NCI-H2196 (cell line): ENCODE measurements around the gene SLC38A5.

Experiments
- DNase-seq: peaks from one replicate; lab custom pipeline; 2025; ENCODE audit not compliant: unreplicated experiment; lab: John Stamatoyannopoulos, UW

The SLC38A5 gene

GRCh38 chrX:48492293-48492910, 22.3 kb upstream of the SLC38A5 start:
- DNase-seq = no peak

GRCh38 chrX:48491809-48492208, 21.7 kb upstream of the SLC38A5 start:
- no peak for DNase-seq

GRCh38 chrX:48490661-48491060, 20.6 kb upstream of the SLC38A5 start:
- no peak for DNase-seq

- DNase-seq = no peak
Observed at GRCh38 chrX:48489892-48490291, 19.8 kb upstream of the SLC38A5 start.

GRCh38 chrX:48489296-48489695, 19.2 kb upstream of the SLC38A5 start:
- DNase-seq = no peak

- DNase-seq = no peak
Observed at GRCh38 chrX:48488034-48488433, 18.0 kb upstream of the SLC38A5 start.

- no peak for DNase-seq
Observed at GRCh38 chrX:48487362-48487798, 17.3 kb upstream of the SLC38A5 start.

GRCh38 chrX:48482526-48482925, 12.5 kb upstream of the SLC38A5 start:
- no peak for DNase-seq

GRCh38 chrX:48480583-48480982, 10.5 kb upstream of the SLC38A5 start:
- DNase-seq = no peak

- DNase-seq = no peak
Observed at GRCh38 chrX:48480142-48480541, 10.1 kb upstream of the SLC38A5 start.

- no peak for DNase-seq
Observed at GRCh38 chrX:48478806-48479205, 8.7 kb upstream of the SLC38A5 start.

- no peak for DNase-seq
Observed at GRCh38 chrX:48477960-48478755, 8.1 kb upstream of the SLC38A5 start.

GRCh38 chrX:48476919-48477318, 6.9 kb upstream of the SLC38A5 start:
- DNase-seq = no peak

GRCh38 chrX:48475774-48476577, 5.9 kb upstream of the SLC38A5 start, which contains the start of gene FTSJ1:
Gene FTSJ1, plus strand, starts transcription at chrX:48476199. Its CDS starts 1,849 bp downstream, at chrX:48478048.
- DNase-seq = peak; percentile 68

GRCh38 chrX:48475296-48475695, 5.2 kb upstream of the SLC38A5 start:
- no peak for DNase-seq

- DNase-seq = no peak
Observed at GRCh38 chrX:48474581-48474980, 4.5 kb upstream of the SLC38A5 start.

GRCh38 chrX:48474127-48474526, 4.1 kb upstream of the SLC38A5 start:
- no peak for DNase-seq

GRCh38 chrX:48473704-48473990, 3.6 kb upstream of the SLC38A5 start:
- DNase-seq = no peak

- DNase-seq = no peak
Observed at GRCh38 chrX:48472851-48473703, 3.0 kb upstream of the SLC38A5 start.

GRCh38 chrX:48472225-48472624, 2.2 kb upstream of the SLC38A5 start:
- DNase-seq = no peak

GRCh38 chrX:48471504-48471903, 1.4 kb upstream of the SLC38A5 start:
- DNase-seq = no peak
